GM21737 (cell line): ENCODE measurements around the gene SLC35B2.
A peak's percentile ranks its signal among the peaks of the same experiment; 100 is the strongest.

Source experiments
- ATAC-seq: cut with Tn5 transposase; IDR thresholded peaks from one replicate; pipeline ENCODE4 v1.9.1; 2021; ENCODE audit warnings: mild to moderate bottlenecking, moderate library complexity; ENCODE audit not compliant: unreplicated experiment

Gene SLC35B2

GRCh38 chr6:44268095-44268628 is 10.8 kb upstream of the SLC35B2 start:
- no peak for ATAC-seq

- no peak for ATAC-seq
These were observed 9.9 kb upstream of the SLC35B2 start for GRCh38 chr6:44267252-44267651.

DNA sequence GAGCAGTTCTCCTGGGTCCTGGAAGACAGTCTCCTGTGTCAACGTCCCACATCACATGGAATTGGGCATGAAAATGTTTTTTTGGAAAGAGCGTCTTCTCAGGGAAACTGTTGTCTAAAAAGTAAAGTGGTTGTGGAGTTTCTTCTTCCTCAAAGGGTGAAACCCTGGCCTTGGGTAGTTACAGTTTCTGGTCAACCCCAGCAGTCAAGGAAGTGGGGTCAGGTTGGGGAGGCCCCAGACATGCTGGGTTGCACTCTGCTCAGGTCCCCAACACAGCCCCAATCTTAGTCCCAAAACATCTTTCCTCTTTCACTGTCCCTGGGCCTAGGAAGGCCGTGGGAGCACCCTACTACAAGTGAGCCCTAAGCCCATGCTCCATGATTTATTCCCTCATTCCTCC is 9.0 kb upstream of the SLC35B2 start:
- peak; percentile 28 for ATAC-seq

DNA sequence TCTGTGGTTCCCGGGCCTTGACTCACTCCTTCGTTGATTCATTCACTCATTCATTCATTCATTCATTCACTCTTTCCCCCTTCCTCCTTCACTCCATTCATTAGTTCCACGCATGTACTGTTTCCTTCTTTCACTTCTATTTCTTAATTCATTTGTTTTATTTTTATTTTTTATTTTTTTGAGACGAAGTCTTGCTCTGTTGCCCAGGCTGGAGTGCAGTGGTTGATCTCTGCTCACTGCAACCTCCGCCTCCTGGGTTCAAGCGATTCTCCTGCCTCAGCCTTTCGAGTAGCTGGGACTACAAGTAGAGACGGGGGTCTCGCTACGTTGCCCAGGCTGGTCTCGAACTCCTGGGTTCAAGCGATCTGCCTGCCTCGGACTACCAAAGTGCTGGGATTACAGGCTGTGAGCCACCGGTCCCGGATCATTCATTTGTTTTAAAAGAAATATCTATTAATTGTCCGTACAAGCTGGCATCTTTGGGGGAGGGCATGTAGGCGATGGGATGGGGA is 8.4 kb upstream of the SLC35B2 start:
- ATAC-seq = no peak

GRCh38 chr6:44265007-44265721 is 7.8 kb upstream of the SLC35B2 start, which contains the start of gene NFKBIE:
Gene NFKBIE (minus strand): TSS chr6:44265551. CDS start chr6:44265346, 205 bp downstream.
- ATAC-seq = peak; percentile 40

GRCh38 chr6:44264154-44265006 is 7.1 kb upstream of the SLC35B2 start:
- ATAC-seq = peak; percentile 17

- ATAC-seq = no peak
These were observed 6.2 kb upstream of the SLC35B2 start for GRCh38 chr6:44263354-44264100.

DNA sequence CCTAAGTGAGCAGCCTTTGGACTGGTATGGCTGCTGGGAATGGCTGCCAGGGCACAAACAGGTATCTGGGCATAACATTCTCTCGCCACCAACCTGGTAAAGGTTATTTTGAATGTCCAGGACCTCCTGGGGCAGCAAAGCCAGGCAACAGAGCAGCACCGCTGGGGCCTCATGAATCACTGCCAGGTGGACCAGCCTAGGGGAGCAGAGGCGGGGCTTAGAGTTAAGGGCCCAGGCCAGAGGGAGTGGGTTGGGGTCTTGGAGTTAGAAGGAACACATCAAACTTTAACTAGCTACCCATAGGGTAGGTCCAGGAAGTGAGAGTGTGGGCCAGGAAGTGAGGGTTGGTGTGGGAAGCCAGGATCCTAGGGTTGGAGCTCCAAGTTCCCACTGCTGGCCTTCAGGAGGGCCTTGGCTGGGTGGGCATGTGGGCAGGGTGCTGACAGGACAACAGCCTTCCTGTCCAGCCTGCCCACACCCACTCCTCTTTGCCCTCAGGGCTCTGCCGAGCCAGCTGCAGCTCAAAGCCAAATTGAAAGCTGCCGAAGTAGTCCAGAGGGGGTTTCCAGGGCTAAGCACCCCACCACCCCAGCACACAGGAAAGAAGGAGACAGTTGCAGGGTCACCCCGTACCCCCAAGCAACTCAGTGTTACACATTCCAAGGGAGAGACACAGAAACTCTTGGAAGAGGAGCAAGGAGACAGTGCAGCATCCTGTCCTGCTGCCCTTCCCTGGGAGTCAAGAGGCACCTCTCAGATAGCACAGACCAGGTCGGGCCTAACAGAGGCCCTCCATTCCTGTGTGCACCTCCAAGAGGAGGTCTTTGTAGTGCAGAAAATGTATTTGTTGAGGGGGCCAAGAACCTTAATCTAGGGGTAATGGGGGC is 5.4 kb upstream of the SLC35B2 start:
- ATAC-seq = no peak

- no peak for ATAC-seq
These were observed 4.3 kb upstream of the SLC35B2 start for GRCh38 chr6:44261581-44261980.

- no peak for ATAC-seq
These were observed 3.3 kb upstream of the SLC35B2 start for GRCh38 chr6:44260451-44261297.

GRCh38 chr6:44260011-44260410 is 2.7 kb upstream of the SLC35B2 start:
- no peak for ATAC-seq

DNA sequence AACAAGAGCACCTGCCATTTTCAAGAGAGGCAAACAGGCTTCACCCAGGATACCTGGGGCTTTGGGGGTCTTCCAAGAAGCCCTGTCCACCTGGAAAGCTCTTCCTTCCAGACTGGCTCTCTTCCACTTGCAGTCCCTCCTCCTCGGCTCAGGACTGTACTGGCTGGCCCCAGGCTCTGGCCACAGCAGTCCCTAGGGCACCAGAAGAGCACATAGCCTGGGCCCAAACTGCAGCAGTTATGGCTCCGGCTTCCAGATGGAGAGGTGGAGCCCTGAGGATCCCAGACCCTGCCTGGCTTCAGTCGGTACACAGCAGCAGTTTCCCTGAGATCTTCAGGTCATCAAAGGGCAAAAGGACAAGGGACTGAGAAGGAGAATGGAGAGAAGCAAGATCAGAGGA is 1.6 kb upstream of the SLC35B2 start:
- no peak for ATAC-seq

- no peak for ATAC-seq
These were observed 1.1 kb upstream of the SLC35B2 start for GRCh38 chr6:44258325-44258863.

GRCh38 chr6:44257753-44258324 is 511 bp upstream of the SLC35B2 start:
- ATAC-seq = peak; percentile 10

GRCh38 chr6:44256775-44257024 is 628 bp downstream of the SLC35B2 start:
- ATAC-seq = no peak

DNA sequence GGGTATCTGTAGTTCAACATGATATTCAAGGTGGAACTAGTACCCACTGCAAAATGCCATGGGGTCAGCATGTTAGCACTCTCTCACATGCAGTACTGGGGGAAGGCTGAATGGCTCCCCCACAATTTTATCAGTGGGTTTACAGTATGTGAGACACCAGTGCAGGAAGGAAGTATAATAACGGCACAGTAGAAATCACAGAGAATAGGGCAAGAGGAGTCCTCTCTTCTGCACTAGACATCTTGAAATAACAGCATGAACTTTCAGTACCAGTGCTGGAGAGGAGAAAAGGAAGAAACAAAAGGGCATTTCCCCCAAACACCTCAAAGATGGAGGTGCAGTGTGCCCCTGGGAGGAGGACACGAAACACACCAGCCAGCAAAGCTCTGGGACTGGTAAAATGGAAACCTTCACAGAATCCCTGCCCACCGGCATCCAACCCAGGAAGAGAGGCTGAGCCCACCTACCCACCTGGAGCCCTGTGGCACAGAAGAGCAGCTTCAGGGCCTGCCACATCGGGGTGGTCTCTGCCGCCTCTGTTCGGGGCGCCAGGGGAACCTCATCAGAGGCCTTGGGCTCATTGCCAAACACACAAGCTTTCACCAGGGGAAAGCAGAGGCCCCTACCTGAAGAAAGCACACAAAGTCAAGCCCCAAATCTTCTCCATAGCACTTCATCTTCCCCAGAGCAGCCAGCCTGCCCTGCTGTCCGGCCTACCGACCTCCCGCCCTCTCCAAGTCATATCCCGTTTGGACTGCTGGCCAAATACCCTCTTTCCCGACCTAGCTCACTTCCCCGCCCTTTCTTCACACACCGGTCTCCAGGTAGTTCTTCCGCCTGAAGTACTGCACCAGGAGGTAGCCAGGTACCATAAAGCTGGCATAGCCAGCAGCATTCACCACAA is 1.2 kb downstream of the SLC35B2 start:
- no peak for ATAC-seq

DNA sequence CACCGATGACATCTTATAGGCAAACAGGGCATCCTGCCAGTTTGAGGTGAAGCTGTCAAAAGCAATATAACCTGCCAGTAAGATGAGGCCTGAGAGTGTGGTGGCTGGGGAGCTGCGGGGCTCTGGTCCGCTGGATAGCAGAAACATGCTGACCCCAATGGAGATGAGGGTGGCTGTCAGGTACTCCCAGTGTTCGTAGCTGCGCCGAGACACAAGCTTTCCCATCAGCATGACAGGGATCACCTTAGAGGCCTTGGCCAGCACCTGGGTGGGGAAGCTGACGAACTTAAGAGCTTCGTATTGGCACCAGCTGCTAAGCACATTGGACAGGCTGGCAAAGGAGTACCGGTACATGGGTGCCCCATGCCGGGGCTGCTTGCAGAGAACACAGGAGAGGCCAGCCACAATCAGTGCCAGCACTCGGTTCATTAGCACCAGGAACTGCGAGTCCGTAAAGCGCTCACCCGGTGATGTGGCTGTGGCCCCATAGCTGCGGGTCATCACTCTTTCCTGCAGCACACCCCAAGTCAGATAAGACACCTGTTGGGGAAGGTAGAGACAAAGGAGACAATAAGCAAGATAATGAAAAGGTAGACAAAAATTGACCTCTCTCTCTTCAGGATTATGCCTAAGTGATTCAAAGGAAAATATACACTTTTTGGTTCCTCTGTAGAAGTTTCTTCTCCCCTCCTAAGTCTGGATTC is 2.1 kb downstream of the SLC35B2 start:
- no peak for ATAC-seq
